HCT116 (cell line): ENCODE measurements around the gene ICA1. TPM values are rescaled to one million over a fixed set of nuclear protein-coding genes. Genes with fewer than 3 reads are reported as not detected.
"Not testable (repeated sequence)": the region's sequence is repeated elsewhere in the genome, so short reads cannot be mapped to it uniquely, and the experiment has no call there.

Source experiments
- ATAC-seq: fragments of 200-7000 bp; cut with Tn5 transposase; 2 replicates; pipeline ENCODE4 v1.9.1; 2020; ENCODE audit warnings: mild to moderate bottlenecking, moderate library complexity
- BruUV-seq: library from RNA; stranded (reverse); fragments of 400-500 nt; replicated peaks from 2 replicates; lab custom pipeline; 2021; lab: Mats Ljungman, UMichigan
- CTCF ChIA-PET: fragments of 300-600 bp; sonication (Branson Sonifier 250); formaldehyde crosslinking; loops from one replicate; lab custom pipeline; 2021; ENCODE audit warnings: antibody characterized with exemption; lab: Charles Lee
- POLR2A ChIA-PET: fragments of 300-600, 350-600 bp; sonication (Branson Sonifier 250); formaldehyde crosslinking; loops from one replicate; lab custom pipeline; 2021; ENCODE audit warnings: antibody characterized with exemption; lab: Charles Lee
- RAD21 ChIA-PET, 2 experiments: fragments of 300-600 bp; sonication (Branson Sonifier 250); formaldehyde crosslinking; loops; one replicate each; lab custom pipeline; 2023; ENCODE audit warnings: low total read pairs in 2 of 2; ENCODE audit not compliant: uncharacterized antibody in 2 of 2, unreplicated experiment in 2 of 2, low non-redundant PET in 1 of 2; lab: Charles Lee
- DNase-seq: peaks from one replicate; pipeline ENCODE4 v3.0.0-alpha.2; 2010; ENCODE audit warnings: low read depth, low spot score
- H2AFZ ChIP-seq: fragments of 200-600 bp; shearing (Covaris generic), sonication (generic); 2 replicates; pipeline ENCODE4 v1.6.1; 2017; ENCODE audit warnings: low read depth, mixed run types, mixed read lengths, antibody characterized with exemption, low read length; ENCODE audit not compliant: poor library complexity, severe bottlenecking
- H3K27ac ChIP-seq: 2 replicates; pipeline ENCODE4 v1.5.1; 2012; ENCODE audit warnings: low read depth, low read length
- H3K27me3 ChIP-seq: fragments of 200-600 bp; sonication (generic); 2 replicates; pipeline ENCODE4 v1.6.1; 2016; ENCODE audit warnings: mixed run types, low read length, mixed read lengths; ENCODE audit not compliant: insufficient read depth
- H3K36me3 ChIP-seq, 2 experiments: fragments of 200-500 bp in 1 of 2; fragments of 200-600 bp in 1 of 2; sonication (Bioruptor generic) in 1 of 2; sonication (generic) in 1 of 2; 2 replicates each; pipeline versions ENCODE4 v1.5.1 to v1.6.1; 2014 to 2016; ENCODE audit warnings: low read length in 2 of 2, inconsistent platforms in 1 of 2, mixed read lengths in 1 of 2, mixed run types in 1 of 2; ENCODE audit not compliant: insufficient read depth in 2 of 2, control insufficient read depth in 1 of 2
- H3K4me1 ChIP-seq, 2 experiments: fragments of 200-600 bp in 1 of 2; sonication (generic) in 1 of 2; 2 replicates each; pipeline versions ENCODE4 v1.5.1 to v1.6.1; 2012 to 2017; ENCODE audit warnings: low read length in 2 of 2, inconsistent platforms in 1 of 2, mild to moderate bottlenecking in 1 of 2, mixed read lengths in 1 of 2, mixed run types in 1 of 2, moderate library complexity in 1 of 2; ENCODE audit not compliant: insufficient read depth in 2 of 2, control insufficient read depth in 1 of 2
- H3K4me2 ChIP-seq: fragments of 200-600 bp; sonication (generic); 2 replicates; pipeline ENCODE4 v1.6.1; 2017; ENCODE audit warnings: mixed run types, low read length, mixed read lengths
- H3K4me3 ChIP-seq, 2 experiments: fragments of 200-600 bp in 1 of 2; sonication (generic) in 1 of 2; replicated peaks in 1 of 2; 2 replicates each; pipeline ENCODE4 v1.5.1; 2011 to 2016; ENCODE audit warnings: low read length in 2 of 2, control low read depth in 1 of 2, low read depth in 1 of 2, mild to moderate bottlenecking in 1 of 2, mixed read lengths in 1 of 2, mixed run types in 1 of 2
- H3K79me2 ChIP-seq: fragments of 200-600 bp; sonication (generic); 2 replicates; pipeline ENCODE4 v1.6.1; 2017; ENCODE audit warnings: mild to moderate bottlenecking, mixed run types, low read length, moderate library complexity, mixed read lengths; ENCODE audit not compliant: insufficient read depth
- H3K9ac ChIP-seq: fragments of 200-600 bp; sonication (generic); 2 replicates; pipeline ENCODE4 v1.6.1; 2016; ENCODE audit warnings: low read length, mixed read lengths
- H3K9me2 ChIP-seq: fragments of 200-600 bp; sonication (generic), shearing (Covaris generic); 2 replicates; pipeline ENCODE4 v1.6.1; 2017; ENCODE audit warnings: mixed run types, mild to moderate bottlenecking, moderate library complexity; ENCODE audit not compliant: insufficient read depth
- H3K9me3 ChIP-seq, 2 experiments: fragments of 200-500 bp in 1 of 2; fragments of 200-600 bp in 1 of 2; sonication (Bioruptor generic) in 1 of 2; sonication (generic) in 1 of 2; 2 replicates each; pipeline ENCODE4 v1.6.1; 2014 to 2017; ENCODE audit warnings: low read length in 2 of 2, mixed read lengths in 2 of 2, inconsistent platforms in 1 of 2, low read depth in 1 of 2, mild to moderate bottlenecking in 1 of 2, mixed run types in 1 of 2, moderate library complexity in 1 of 2; ENCODE audit not compliant: control insufficient read depth in 1 of 2, insufficient read depth in 1 of 2
- H4K20me1 ChIP-seq: fragments of 200-600 bp; sonication (generic), shearing (Covaris generic); 2 replicates; pipeline ENCODE4 v1.6.1; 2017; ENCODE audit warnings: mixed run types, mild to moderate bottlenecking, moderate library complexity; ENCODE audit not compliant: insufficient read depth
- CEBPB ChIP-seq: IDR thresholded peaks from 2 replicates; pipeline ENCODE4 v1.6.1; 2012; ENCODE audit warnings: low read depth
- SP1 ChIP-seq: IDR thresholded peaks from 2 replicates; pipeline ENCODE4 v1.6.1; 2012; ENCODE audit warnings: low read depth
- ZFX ChIP-seq: fragments of 450-650 bp; IDR thresholded peaks from 2 replicates; pipeline ENCODE4 v1.6.1; 2017
- ZNF274 ChIP-seq: fragments of 200-500 bp; sonication (Bioruptor generic); IDR thresholded peaks from 2 replicates; pipeline ENCODE4 v1.6.1; 2014; ENCODE audit warnings: mild to moderate bottlenecking, low read depth, low read length, inconsistent platforms
- intact Hi-C: fragments of 100-400 bp; cut with micrococcal nuclease; formaldehyde crosslinking; loops from 2 replicates; pipeline ENCODE4 v1.10.0; 2022
- total RNA-seq: library from RNA; stranded (reverse); gene quantifications from one replicate; pipeline ENCODE4 v1.2.1, GENCODE V29; 2021; ENCODE audit not compliant: unreplicated experiment

ICA1 gene
- total RNA-seq, 1 experiment from 2014 or later = 16.4 TPM

GRCh38 chr7:8103282-8103681 lies 158.7 kb downstream of the ICA1 start:
- H3K27me3 ChIP-seq = no peaks in the 10 kb centered on the region
- no peaks in the 10 kb centered on the region for H4K20me1 ChIP-seq
- intact Hi-C loops = no loop called here
- no peaks in the 10 kb centered on the region for H3K9me2 ChIP-seq
- RAD21 ChIA-PET = no interaction called here
- no peaks in the 10 kb centered on the region for H3K36me3 ChIP-seq
- H3K79me2 ChIP-seq = no peaks in the 10 kb centered on the region
- no peak for DNase-seq
- no TSS peak for BruUV-seq
- no peak overlapping the region for H3K4me2 ChIP-seq
- H3K9ac ChIP-seq = no peak overlapping the region
- H3K27ac ChIP-seq = no peak overlapping the region
- H3K9me3 ChIP-seq = no peaks in the 10 kb centered on the region
- H2AFZ ChIP-seq = no peak overlapping the region
- POLR2A ChIA-PET = no interaction called here
- no peak overlapping the region for H3K4me3 ChIP-seq
- no peak for ATAC-seq
- TF ChIP-seq ZFX (no peak), SP1 (no peak), ZNF274 (no peak), CEBPB (no peak)
- H3K4me1 ChIP-seq = no peaks in the 10 kb centered on the region
- CTCF ChIA-PET = no interaction called here

- POLR2A ChIA-PET = not testable (repeated sequence)
Observed at GRCh38 chr7:8101292-8101691, 160.7 kb downstream of the ICA1 start.

More at GRCh38 chr7:8101292-8101691, 160.7 kb downstream of the ICA1 start:
- RAD21 ChIA-PET, H3K27me3 ChIP-seq, H4K20me1 ChIP-seq, intact Hi-C loops, BruUV-seq, DNase-seq, H3K4me3 ChIP-seq, H3K9ac ChIP-seq, CTCF ChIA-PET, H2AFZ ChIP-seq, H3K79me2 ChIP-seq, H3K9me3 ChIP-seq, H3K4me1 ChIP-seq, H3K9me2 ChIP-seq, H3K4me2 ChIP-seq, H3K36me3 ChIP-seq, H3K27ac ChIP-seq, ATAC-seq: not testable (repeated sequence)
